Type B pancreatic cell (in vitro differentiated cells): ENCODE data around the gene TRABD2A. TPM values are rescaled to one million over a fixed set of nuclear protein-coding genes. Genes with fewer than 3 reads are reported as not detected.
"Not testable (repeated sequence)": the region's sequence is repeated elsewhere in the genome, so short reads cannot be mapped to it uniquely, and the experiment has no call there.

ENCODE experiments used
- DNase-seq: peaks from one replicate; pipeline ENCODE4 v3.0.0; 2021; ENCODE audit warnings: mixed read lengths; ENCODE audit not compliant: unreplicated experiment; ENCODE audit errors: extremely low spot score
- H3K27ac Mint-ChIP-seq: 2 replicates; pipeline ENCODE4 v1.8.0; 2021; ENCODE audit warnings: mild to moderate bottlenecking, mixed read lengths
- H3K27me3 Mint-ChIP-seq: 2 replicates; pipeline ENCODE4 v1.8.0; 2021; ENCODE audit warnings: mixed read lengths
- H3K36me3 Mint-ChIP-seq: 2 replicates; pipeline ENCODE4 v1.8.0; 2021; ENCODE audit warnings: mixed read lengths
- H3K4me1 Mint-ChIP-seq: one replicate; pipeline ENCODE4 v1.8.0; 2021; ENCODE audit warnings: mixed read lengths; ENCODE audit not compliant: unreplicated experiment
- H3K4me3 Mint-ChIP-seq: 2 replicates; pipeline ENCODE4 v1.8.0; 2021; ENCODE audit warnings: mild to moderate bottlenecking, mixed read lengths
- H3K9me3 Mint-ChIP-seq: 2 replicates; pipeline ENCODE4 v1.8.0; 2021; ENCODE audit warnings: mixed read lengths
- CTCF ChIP-seq: fragments of 200-600 bp; sonication (generic); conservative IDR thresholded peaks from 2 replicates; pipeline ENCODE4 v1.5.0; 2021; ENCODE audit warnings: antibody characterized with exemption, mild to moderate bottlenecking
- total RNA-seq: library from RNA; stranded (reverse); gene quantifications from 2 replicates; pipeline ENCODE4 v1.2.1, GENCODE V29; 2021; ENCODE audit warnings: low replicate concordance

Gene TRABD2A
- total RNA-seq, 1 donor from 2014 or later = 3.3 TPM

GRCh38 chr2:84923009-84923408 is 42.1 kb upstream of the TRABD2A start:
- no peak for DNase-seq
- TF ChIP-seq CTCF = no peak
- Mint-ChIP-seq H3K9me3 (no peaks in the 10 kb centered on the region), H3K4me3 (no peak overlapping the region), H3K4me1 (peaks cover 15% of the 10 kb centered on the region), H3K36me3 (no peaks in the 10 kb centered on the region), H3K27ac (no peak overlapping the region), H3K27me3 (peaks cover 8% of the 10 kb centered on the region)

- no peak for TF ChIP-seq CTCF
- H3K36me3 Mint-ChIP-seq = no peaks in the 10 kb centered on the region
- no peaks in the 10 kb centered on the region for H3K9me3 Mint-ChIP-seq
- no peaks in the 10 kb centered on the region for H3K27me3 Mint-ChIP-seq
- peak overlapping the region; percentile 83 for H3K27ac Mint-ChIP-seq
- H3K4me3 Mint-ChIP-seq = no peak overlapping the region
- DNase-seq = no peak
- peaks cover 4% of the 10 kb centered on the region for H3K4me1 Mint-ChIP-seq
Observed at GRCh38 chr2:84919885-84920580, 39.1 kb upstream of the TRABD2A start.

DNA sequence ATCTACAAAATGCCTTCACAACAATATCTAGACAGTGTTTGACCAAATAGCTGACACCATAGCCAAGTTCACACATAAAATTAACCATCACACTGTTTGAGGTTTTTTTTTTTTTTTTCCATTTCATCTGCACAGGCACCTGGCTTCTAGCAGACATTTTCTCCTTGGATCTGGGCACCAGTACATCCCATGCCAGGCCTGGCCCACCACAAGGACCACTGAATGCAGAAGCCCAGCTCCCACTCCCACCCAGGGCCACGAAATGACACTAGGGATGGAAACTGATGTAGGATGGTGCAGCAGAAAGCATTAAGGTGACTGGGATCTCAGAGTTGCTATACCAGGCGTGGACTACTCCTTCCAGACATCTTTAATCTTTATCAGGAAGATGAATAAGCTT is 37.5 kb upstream of the TRABD2A start:
- no peak for TF ChIP-seq CTCF
- DNase-seq = no peak
- Mint-ChIP-seq H3K27me3 (no peaks in the 10 kb centered on the region), H3K27ac (no peak overlapping the region), H3K36me3 (no peaks in the 10 kb centered on the region), H3K9me3 (no peaks in the 10 kb centered on the region), H3K4me3 (no peak overlapping the region), H3K4me1 (peaks cover 4% of the 10 kb centered on the region)

DNA sequence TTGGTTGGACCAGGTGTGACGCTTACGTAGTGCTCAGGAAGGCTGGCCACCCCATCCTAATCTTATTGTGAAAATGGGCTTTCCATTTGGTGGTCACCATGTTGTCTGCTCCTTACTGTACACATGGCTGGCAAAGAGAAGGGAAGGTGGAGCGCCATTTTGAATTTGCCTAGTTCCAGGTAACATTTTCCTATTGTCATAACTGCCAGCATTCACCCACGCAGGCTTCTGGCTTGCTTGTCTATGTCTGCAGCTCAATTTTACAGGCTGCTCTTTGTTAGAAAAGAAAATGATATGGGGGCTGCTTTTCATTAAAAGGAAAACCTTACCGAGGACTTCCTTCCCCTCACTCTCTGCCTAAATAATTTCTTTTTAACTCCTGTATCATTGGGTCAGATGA is 36.9 kb upstream of the TRABD2A start:
- not testable (repeated sequence) for H3K36me3 Mint-ChIP-seq, H3K4me1 Mint-ChIP-seq, DNase-seq, H3K4me3 Mint-ChIP-seq, H3K9me3 Mint-ChIP-seq, H3K27me3 Mint-ChIP-seq, H3K27ac Mint-ChIP-seq

DNA sequence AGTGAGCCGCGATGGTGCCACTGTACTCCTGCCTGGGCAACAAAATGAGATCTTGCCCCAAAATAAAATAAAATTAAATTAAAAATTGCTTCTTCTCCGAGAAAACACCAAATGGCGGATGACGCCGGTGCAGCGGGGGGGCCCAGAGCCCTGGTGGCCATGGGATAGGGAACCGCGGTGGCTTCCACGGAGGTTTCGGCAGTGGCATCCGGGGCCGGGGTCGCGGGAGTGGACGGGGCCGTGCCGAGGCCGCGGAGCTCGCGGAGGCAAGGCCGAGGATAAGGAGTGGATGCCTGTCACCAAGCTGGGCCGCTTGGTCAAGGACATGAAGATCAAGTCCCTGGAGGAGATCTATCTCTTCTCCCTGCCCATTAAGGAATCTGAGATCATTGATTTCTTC is 34.8 kb upstream of the TRABD2A start:
- not testable (repeated sequence) for DNase-seq, H3K4me1 Mint-ChIP-seq, H3K36me3 Mint-ChIP-seq, H3K27me3 Mint-ChIP-seq, H3K27ac Mint-ChIP-seq, H3K4me3 Mint-ChIP-seq, H3K9me3 Mint-ChIP-seq

GRCh38 chr2:84914334-84914733 is 33.5 kb upstream of the TRABD2A start:
- no peak overlapping the region for H3K27ac Mint-ChIP-seq
- H3K36me3 Mint-ChIP-seq = peaks cover 10% of the 10 kb centered on the region
- H3K4me1 Mint-ChIP-seq = no peaks in the 10 kb centered on the region
- peaks cover 8% of the 10 kb centered on the region for H3K9me3 Mint-ChIP-seq
- no peaks in the 10 kb centered on the region for H3K27me3 Mint-ChIP-seq
- H3K4me3 Mint-ChIP-seq = no peak overlapping the region
- no peak for DNase-seq
- no peak for TF ChIP-seq CTCF

DNA sequence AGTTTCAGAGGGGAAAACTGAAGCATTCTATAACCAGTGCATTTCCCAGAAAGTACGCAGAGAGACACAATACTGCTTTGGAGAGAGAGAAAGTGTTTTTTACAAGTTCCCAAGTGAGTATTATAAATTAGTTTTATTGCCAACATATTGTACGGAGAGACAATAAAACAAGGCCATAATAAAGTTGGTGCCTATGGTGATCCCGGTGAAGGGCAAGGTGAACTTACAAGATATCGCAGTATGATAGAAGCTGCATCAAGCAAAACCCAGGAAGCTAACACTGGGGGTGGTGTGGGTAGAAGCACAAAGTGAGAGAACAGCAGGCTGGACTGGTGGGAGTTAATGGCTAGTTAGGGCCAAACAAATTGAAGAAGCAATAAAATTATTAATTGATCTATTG is 32.1 kb upstream of the TRABD2A start:
- H3K4me1 Mint-ChIP-seq = peaks cover 6% of the 10 kb centered on the region
- H3K9me3 Mint-ChIP-seq = peaks cover 20% of the 10 kb centered on the region
- no peak for DNase-seq
- TF ChIP-seq CTCF = no peak
- H3K27ac Mint-ChIP-seq = no peak overlapping the region
- no peaks in the 10 kb centered on the region for H3K27me3 Mint-ChIP-seq
- peaks cover 23% of the 10 kb centered on the region for H3K36me3 Mint-ChIP-seq
- H3K4me3 Mint-ChIP-seq = no peak overlapping the region
